ENCODE results near the gene ATG2A. TPM values are rescaled to one million over a fixed set of nuclear protein-coding genes. Genes with fewer than 3 reads are reported as not detected.

Gene ATG2A
- total and polyA plus RNA-seq, 2 donors (not counting 3 experiments of a cell fraction or from before 2014, with no cell fraction given), result 13.4 to 24.3 TPM

DNA sequence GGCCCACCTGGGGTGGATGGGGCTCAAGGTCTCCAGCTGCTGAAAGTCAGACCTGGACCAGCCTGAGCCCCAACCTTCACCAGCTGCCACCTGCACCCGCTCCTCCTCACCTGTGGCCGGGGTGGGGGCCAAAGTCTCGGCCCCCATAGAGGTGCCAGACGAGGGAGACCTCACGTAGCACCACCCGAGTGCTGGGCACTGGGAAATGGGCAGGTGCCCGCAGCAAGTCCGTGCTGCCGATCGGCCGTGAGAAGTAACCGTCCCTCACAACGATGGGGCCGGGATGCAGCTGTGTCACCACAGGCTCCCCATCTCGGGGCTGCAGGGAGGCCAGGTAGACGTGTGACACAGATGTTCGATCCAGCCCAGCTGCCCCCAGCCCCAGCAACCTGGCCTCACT lies 16.2 kb downstream of the ATG2A start:
- intact Hi-C loops (cut with micrococcal nuclease), result no loop called here
- no peak overlapping the region for H3K27ac ChIP-seq (ENCODE audit: insufficient read depth, low read depth, low read length)
- no peak for TF ChIP-seq GATA2 (IDR thresholded peaks at IDR 0.05; ENCODE audit: insufficient read depth, insufficient read length, low read depth, low read length)
- no peak for TF ChIP-seq EZH2 (IDR thresholded peaks at IDR 0.05; ENCODE audit: borderline replicate concordance, low read depth, low read length, severe bottlenecking)
- TF ChIP-seq, protein P1, sequence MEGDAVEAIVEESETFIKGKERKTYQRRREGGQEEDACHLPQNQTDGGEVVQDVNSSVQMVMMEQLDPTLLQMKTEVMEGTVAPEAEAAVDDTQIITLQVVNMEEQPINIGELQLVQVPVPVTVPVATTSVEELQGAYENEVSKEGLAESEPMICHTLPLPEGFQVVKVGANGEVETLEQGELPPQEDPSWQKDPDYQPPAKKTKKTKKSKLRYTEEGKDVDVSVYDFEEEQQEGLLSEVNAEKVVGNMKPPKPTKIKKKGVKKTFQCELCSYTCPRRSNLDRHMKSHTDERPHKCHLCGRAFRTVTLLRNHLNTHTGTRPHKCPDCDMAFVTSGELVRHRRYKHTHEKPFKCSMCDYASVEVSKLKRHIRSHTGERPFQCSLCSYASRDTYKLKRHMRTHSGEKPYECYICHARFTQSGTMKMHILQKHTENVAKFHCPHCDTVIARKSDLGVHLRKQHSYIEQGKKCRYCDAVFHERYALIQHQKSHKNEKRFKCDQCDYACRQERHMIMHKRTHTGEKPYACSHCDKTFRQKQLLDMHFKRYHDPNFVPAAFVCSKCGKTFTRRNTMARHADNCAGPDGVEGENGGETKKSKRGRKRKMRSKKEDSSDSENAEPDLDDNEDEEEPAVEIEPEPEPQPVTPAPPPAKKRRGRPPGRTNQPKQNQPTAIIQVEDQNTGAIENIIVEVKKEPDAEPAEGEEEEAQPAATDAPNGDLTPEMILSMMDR (IDR thresholded peaks at IDR 0.05; ENCODE audit: extremely low read depth in 1 of 2, insufficient read depth in 1 of 2, low read depth in 1 of 2, low read length in 2 of 2), result no peak
- no peak for TF ChIP-seq POLR2A (IDR thresholded peaks at IDR 0.05; ENCODE audit: low read depth, low read length)
- TF ChIP-seq, protein P2, sequence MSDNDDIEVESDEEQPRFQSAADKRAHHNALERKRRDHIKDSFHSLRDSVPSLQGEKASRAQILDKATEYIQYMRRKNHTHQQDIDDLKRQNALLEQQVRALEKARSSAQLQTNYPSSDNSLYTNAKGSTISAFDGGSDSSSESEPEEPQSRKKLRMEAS (IDR thresholded peaks at IDR 0.05; ENCODE audit: insufficient read depth, insufficient read length), result no peak
- TF ChIP-seq POLR2AphosphoS5 (IDR thresholded peaks at IDR 0.05; ENCODE audit: insufficient read depth, low read depth, low read length), result no peak
- no peak for TF ChIP-seq FOS (IDR thresholded peaks at IDR 0.05; ENCODE audit: borderline replicate concordance, insufficient read depth, low read length)
- no peak for TF ChIP-seq MYC (IDR thresholded peaks at IDR 0.05; ENCODE audit: low read depth, low read length)
- no peaks in the 10 kb centered on the region for H4K20me1 ChIP-seq (replicated peaks; ENCODE audit: control insufficient read depth, extremely low read depth, insufficient read depth, low read length)
- no peak for DNase-seq (ENCODE audit: low read depth, low spot score)
- dilution Hi-C loops (cut with MboI; ENCODE audit: extremely low pct_ligation_motif_present, low sequenced_read_pairs), result no loop called here
- H3K4me2 ChIP-seq (ENCODE audit: insufficient read depth, low read length), result no peak overlapping the region
- no TSS peak for BruUV-seq (replicated peaks)
- no peak overlapping the region for H3K9ac ChIP-seq (replicated peaks; ENCODE audit: extremely low read depth, insufficient read depth, low read length)
- H3K36me3 ChIP-seq (ENCODE audit: control insufficient read depth in 2 of 2, extremely low read depth in 1 of 2, insufficient read depth in 2 of 2, low read length in 2 of 2), result peaks cover 0 to 43% of the 10 kb centered on the region in 2 experiments
- H3K9me3 ChIP-seq (replicated peaks; ENCODE audit: control insufficient read depth, insufficient read depth, low read length), result no peaks in the 10 kb centered on the region
- no peak overlapping the region for H3K4me3 ChIP-seq (replicated peaks in 1 of 3; ENCODE audit: insufficient read depth in 1 of 3, low read depth in 1 of 3, low read length in 3 of 3)
- no peaks in the 10 kb centered on the region for H3K27me3 ChIP-seq (ENCODE audit: control insufficient read depth in 2 of 2, insufficient read depth in 2 of 2, low read length in 2 of 2)
- no peaks in the 10 kb centered on the region for H3K79me2 ChIP-seq (ENCODE audit: control insufficient read depth, insufficient read depth, low read length)
- FAIRE-seq, result no peak
- H3K9me1 ChIP-seq (replicated peaks; ENCODE audit: control insufficient read depth, extremely low read depth, insufficient read depth, low read length), result no peaks in the 10 kb centered on the region
- H3K4me1 ChIP-seq (ENCODE audit: control insufficient read depth, extremely low read depth, insufficient read depth, low read length), result no peaks in the 10 kb centered on the region
- H2AFZ ChIP-seq (ENCODE audit: low read depth, low read length), result no peak overlapping the region
- ChIA-PET POLR2A (no interaction called here), CTCF (interaction anchor here (1.4 kb wide), 1 partner anchor 14 kb away, joined by 3 read pairs; no protein-coding TSS in a partner anchor)
